Activated T-cell treated with anti-CD3 and anti-CD28 coated beads, Interleukin-2, amount 50 U/mL, for 72 hours (primary cell): Measurements from ENCODE around the gene KRTCAP2. TPM values are rescaled to one million over a fixed set of nuclear protein-coding genes. Genes with fewer than 3 reads are reported as not detected.
A peak's percentile ranks its signal among the peaks of the same experiment; 100 is the strongest.
"Not testable (repeated sequence)": the region's sequence is repeated elsewhere in the genome, so short reads cannot be mapped to it uniquely, and the experiment has no call there.

Source experiments
- ATAC-seq, 2 donors: fragments of 150-1000 bp; cut with Tn5 transposase; replicated peaks in 1 of 2; 2 replicates each; pipeline ENCODE4 v1.10.0; 2021; ENCODE audit warnings: moderate library complexity in 2 of 2, mild to moderate bottlenecking in 1 of 2
- DNase-seq, 2 donors: peaks; one replicate each; pipeline ENCODE4 v3.0.0; 2021 to 2022; ENCODE audit warnings: mixed read lengths in 1 of 2
- H3K27ac Mint-ChIP-seq: one replicate; pipeline ENCODE4 v1.8.0; 2022; ENCODE audit warnings: mild to moderate bottlenecking, moderate library complexity, mixed read lengths
- H3K27me3 Mint-ChIP-seq: one replicate; pipeline ENCODE4 v1.8.0; 2022; ENCODE audit warnings: low read depth, mixed read lengths
- H3K36me3 Mint-ChIP-seq, 2 donors: one replicate each; pipeline ENCODE4 v1.8.0; 2022; ENCODE audit warnings: mixed read lengths in 2 of 2, mild to moderate bottlenecking in 1 of 2; ENCODE audit not compliant: insufficient read depth in 2 of 2
- H3K4me1 Mint-ChIP-seq: one replicate; pipeline ENCODE4 v1.8.0; 2022; ENCODE audit warnings: low read depth, mixed read lengths
- H3K4me3 Mint-ChIP-seq, 2 donors: one replicate each; pipeline ENCODE4 v1.8.0; 2022; ENCODE audit warnings: mild to moderate bottlenecking in 2 of 2, mixed read lengths in 2 of 2, moderate library complexity in 2 of 2
- H3K9me3 Mint-ChIP-seq, 2 donors: one replicate each; pipeline ENCODE4 v1.8.0; 2022; ENCODE audit warnings: mixed read lengths in 2 of 2
- total RNA-seq, 2 donors: library from RNA; stranded (reverse); gene quantifications; one replicate each; pipeline ENCODE4 v1.2.3, GENCODE V29; 2022

Gene KRTCAP2
- total RNA-seq, 2 donors from 2014 or later = 199 to 203 TPM

- Mint-ChIP-seq H3K27me3 (no peaks in the 10 kb centered on the region), H3K9me3 (no peaks in the 10 kb centered on the region), H3K27ac (no peak overlapping the region), H3K36me3 (peaks cover 0 to 3% of the 10 kb centered on the region in 2 donors), H3K4me1 (peaks cover 30% of the 10 kb centered on the region), H3K4me3 (peak overlapping the region; percentile 73 to 87)
- no peak for DNase-seq
- no peak for ATAC-seq
Measured at GRCh38 chr1:155195201-155196102, 22.3 kb upstream of the KRTCAP2 start.

DNA sequence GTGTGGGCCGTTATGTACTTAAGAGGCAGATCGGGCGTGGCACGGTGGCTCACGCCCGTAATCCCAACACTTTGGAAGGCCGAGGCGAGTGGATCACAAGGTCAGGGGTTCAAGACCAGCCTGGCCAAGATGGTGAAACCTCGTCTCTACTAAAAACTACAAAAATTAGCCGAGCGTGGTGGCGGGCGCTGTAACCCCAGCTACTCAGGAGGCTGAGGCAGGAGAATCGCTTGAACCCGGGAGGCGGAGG lies 20.8 kb upstream of the KRTCAP2 start:
- H3K36me3 Mint-ChIP-seq, H3K9me3 Mint-ChIP-seq, ATAC-seq, H3K27me3 Mint-ChIP-seq, DNase-seq: not testable (repeated sequence)
- H3K4me3 Mint-ChIP-seq = peak overlapping the region; percentile 95 to 97
- peak overlapping the region; percentile 96 for H3K27ac Mint-ChIP-seq
- peaks cover 30% of the 10 kb centered on the region for H3K4me1 Mint-ChIP-seq

- ATAC-seq (peak; percentile 69 to 80), DNase-seq (peak; percentile 88 to 92)
- Mint-ChIP-seq H3K4me1 (peaks cover 30% of the 10 kb centered on the region), H3K36me3 (peaks cover 0 to 3% of the 10 kb centered on the region in 2 donors), H3K27me3 (no peaks in the 10 kb centered on the region), H3K27ac (peak overlapping the region; percentile 96), H3K9me3 (no peaks in the 10 kb centered on the region), H3K4me3 (peak overlapping the region; percentile 95 to 97)
Measured at GRCh38 chr1:155193275-155193990, 20.3 kb upstream of the KRTCAP2 start.

DNA sequence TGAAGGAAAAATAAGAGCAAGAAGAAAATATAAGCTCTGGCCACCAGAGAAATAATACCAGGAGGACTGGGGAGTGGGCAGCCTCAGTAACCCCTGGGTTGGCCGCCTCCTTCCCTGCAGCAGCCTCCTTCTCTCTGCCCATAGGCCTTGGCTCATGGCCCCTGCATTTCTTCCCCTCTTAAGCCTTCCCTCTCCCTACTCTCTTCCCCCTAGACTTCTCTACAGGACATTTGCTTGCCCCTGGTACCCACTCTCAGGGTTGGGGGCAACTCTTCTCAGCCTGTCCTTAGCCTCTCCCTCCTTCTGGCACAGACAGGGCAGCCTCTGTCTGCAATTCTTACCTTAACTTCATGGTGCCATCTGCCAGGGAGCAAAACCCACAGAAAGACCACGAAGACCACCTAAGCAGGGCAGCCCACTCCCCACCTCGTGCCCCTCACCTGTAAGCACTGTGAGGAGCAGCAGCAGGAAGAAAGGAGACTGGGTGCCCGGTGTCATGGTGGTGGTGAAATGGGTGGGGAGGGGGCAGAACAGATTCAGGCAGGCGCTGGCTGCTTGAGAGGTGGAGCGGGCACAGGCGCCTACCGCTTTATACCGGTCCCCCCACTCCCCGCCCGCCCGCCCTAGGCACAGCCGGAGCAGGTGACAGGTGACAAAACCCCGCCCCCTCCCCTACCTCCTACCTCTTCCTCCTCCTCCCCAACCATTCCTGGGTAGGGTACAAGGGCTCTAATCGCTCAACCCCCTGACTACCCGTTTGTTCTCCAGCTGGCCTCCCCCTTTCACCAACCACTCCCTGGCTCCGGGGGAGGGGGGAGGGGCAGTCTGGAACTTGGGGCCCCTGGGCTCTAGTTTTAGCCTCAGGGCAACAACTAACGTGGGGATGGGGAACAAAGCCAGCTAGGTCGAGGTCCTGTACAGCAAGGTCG lies 19.5 kb upstream of the KRTCAP2 start:
- DNase-seq (no peak), ATAC-seq (peak in 1 of 2 donors; percentile 0)
- Mint-ChIP-seq H3K4me1 (peaks cover 30% of the 10 kb centered on the region), H3K27ac (no peak overlapping the region), H3K36me3 (peaks cover 0 to 3% of the 10 kb centered on the region in 2 donors), H3K4me3 (peak overlapping the region; percentile 95 to 97), H3K27me3 (no peaks in the 10 kb centered on the region), H3K9me3 (no peaks in the 10 kb centered on the region)

- no peak for ATAC-seq
- H3K27me3 Mint-ChIP-seq = no peaks in the 10 kb centered on the region
- DNase-seq = no peak
- peak overlapping the region; percentile 26 to 56 for H3K4me3 Mint-ChIP-seq
- H3K27ac Mint-ChIP-seq = no peak overlapping the region
- peaks cover 30% of the 10 kb centered on the region for H3K4me1 Mint-ChIP-seq
- no peaks in the 10 kb centered on the region for H3K9me3 Mint-ChIP-seq
- peaks cover 0 to 3% of the 10 kb centered on the region in 2 donors for H3K36me3 Mint-ChIP-seq
Measured at GRCh38 chr1:155191904-155192303, 18.8 kb upstream of the KRTCAP2 start.

DNA sequence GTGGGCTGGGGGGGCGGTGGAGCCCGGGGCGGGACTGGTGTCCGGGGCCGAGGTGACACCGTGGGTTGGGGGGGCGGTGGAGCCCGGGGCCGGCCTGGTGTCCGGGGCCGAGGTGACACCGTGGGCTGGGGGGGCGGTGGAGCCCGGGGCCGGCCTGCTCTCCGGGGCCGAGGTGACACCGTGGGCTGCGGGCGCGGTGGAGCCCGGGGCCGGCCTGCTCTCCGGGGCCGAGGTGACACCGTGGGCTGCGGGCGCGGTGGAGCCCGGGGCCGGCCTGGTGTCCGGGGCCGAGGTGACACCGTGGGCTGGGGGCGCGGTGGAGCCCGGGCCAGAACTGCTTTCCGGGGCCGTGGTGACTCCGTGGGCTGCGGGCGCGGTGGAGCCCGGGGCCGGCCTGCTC lies 16.8 kb upstream of the KRTCAP2 start:
- H3K4me3 Mint-ChIP-seq, DNase-seq, H3K9me3 Mint-ChIP-seq, H3K36me3 Mint-ChIP-seq, H3K27ac Mint-ChIP-seq, ATAC-seq, H3K27me3 Mint-ChIP-seq: not testable (repeated sequence)
- peaks cover 23% of the 10 kb centered on the region for H3K4me1 Mint-ChIP-seq

- peaks cover 12% of the 10 kb centered on the region for H3K4me1 Mint-ChIP-seq
- no peaks in the 10 kb centered on the region for H3K36me3 Mint-ChIP-seq
- H3K27ac Mint-ChIP-seq = no peak overlapping the region
- no peaks in the 10 kb centered on the region for H3K9me3 Mint-ChIP-seq
- no peaks in the 10 kb centered on the region for H3K27me3 Mint-ChIP-seq
- H3K4me3 Mint-ChIP-seq = no peak overlapping the region
- DNase-seq (no peak), ATAC-seq (no peak)
Measured at GRCh38 chr1:155188268-155188667, 15.2 kb upstream of the KRTCAP2 start.

DNA sequence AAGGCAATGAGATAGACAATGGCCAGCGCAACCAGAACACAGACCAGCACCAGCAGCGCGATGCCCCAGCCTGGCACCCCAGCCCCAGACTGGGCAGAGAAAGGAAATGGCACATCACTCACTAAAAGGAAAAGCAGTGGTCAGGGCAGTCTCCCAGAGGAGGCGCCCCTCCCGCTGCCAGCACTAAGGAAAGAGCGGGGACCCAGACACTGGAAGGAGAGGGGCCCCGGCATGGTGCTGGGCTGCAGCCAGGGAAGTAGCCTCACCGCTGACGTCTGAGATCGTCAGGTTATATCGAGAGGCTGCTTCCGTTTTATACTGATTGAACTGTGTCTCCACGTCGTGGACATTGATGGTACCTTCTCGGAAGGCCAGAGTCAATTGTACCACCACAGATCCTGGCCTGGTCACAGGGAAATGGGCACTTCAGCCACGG lies 14.4 kb upstream of the KRTCAP2 start:
- Mint-ChIP-seq H3K4me3 (no peak overlapping the region), H3K27me3 (no peaks in the 10 kb centered on the region), H3K4me1 (peaks cover 4% of the 10 kb centered on the region), H3K9me3 (no peaks in the 10 kb centered on the region), H3K27ac (no peak overlapping the region), H3K36me3 (no peaks in the 10 kb centered on the region)
- DNase-seq = no peak
- ATAC-seq = no peak

GRCh38 chr1:155186794-155187455 lies 13.8 kb upstream of the KRTCAP2 start:
- no peak for DNase-seq
- Mint-ChIP-seq H3K4me3 (no peak overlapping the region), H3K36me3 (no peaks in the 10 kb centered on the region), H3K27me3 (no peaks in the 10 kb centered on the region), H3K9me3 (no peaks in the 10 kb centered on the region), H3K4me1 (no peaks in the 10 kb centered on the region), H3K27ac (no peak overlapping the region)
- no peak for ATAC-seq

DNA sequence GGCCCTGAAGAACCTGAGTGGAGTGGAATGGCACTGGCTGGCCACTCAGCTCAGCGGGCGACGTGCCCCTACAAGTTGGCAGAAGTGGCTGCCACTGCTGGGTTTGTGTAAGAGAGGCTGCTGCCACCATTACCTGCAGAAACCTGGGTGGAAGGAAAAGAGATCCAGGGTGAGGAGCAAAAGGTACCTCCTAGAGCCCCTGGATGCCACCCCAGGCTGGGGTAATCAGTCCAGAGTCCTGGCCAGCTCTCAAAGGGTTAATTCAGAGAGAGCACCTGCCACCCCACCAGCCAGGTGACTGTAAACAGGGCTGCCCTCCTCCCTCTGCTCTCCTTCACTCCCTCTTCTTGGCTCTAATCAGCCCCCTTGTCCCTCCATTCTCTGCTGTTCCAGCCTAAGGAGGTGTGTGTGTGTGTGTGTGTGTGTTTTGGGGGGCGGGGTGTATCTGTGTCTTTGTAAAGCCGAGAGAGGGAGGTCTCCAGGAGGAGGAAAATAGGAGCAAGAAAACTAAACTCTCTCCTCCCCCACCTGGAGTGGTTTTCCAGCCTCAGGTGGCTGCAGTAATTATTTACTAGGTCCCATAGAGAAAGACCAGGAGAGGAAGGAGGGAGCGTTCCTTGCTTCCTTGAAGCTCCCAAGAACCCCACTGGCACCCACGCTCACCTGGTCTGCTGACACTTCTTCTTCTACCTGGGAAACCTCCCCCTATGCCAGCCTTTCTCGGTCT lies 13.1 kb upstream of the KRTCAP2 start:
- peak; percentile 20 to 22 for ATAC-seq
- H3K4me3 Mint-ChIP-seq = no peak overlapping the region
- H3K27ac Mint-ChIP-seq = no peak overlapping the region
- H3K27me3 Mint-ChIP-seq = no peaks in the 10 kb centered on the region
- H3K36me3 Mint-ChIP-seq = no peaks in the 10 kb centered on the region
- no peaks in the 10 kb centered on the region for H3K4me1 Mint-ChIP-seq
- H3K9me3 Mint-ChIP-seq = no peaks in the 10 kb centered on the region
- no peak for DNase-seq

- no peak overlapping the region for H3K4me3 Mint-ChIP-seq
- H3K27ac Mint-ChIP-seq = no peak overlapping the region
- peak in 1 of 2 donors; percentile 11 for ATAC-seq
- no peaks in the 10 kb centered on the region for H3K9me3 Mint-ChIP-seq
- DNase-seq = no peak
- H3K27me3 Mint-ChIP-seq = no peaks in the 10 kb centered on the region
- H3K36me3 Mint-ChIP-seq = no peaks in the 10 kb centered on the region
- H3K4me1 Mint-ChIP-seq = no peaks in the 10 kb centered on the region
Measured at GRCh38 chr1:155185783-155186066, 12.6 kb upstream of the KRTCAP2 start.
